DOHH2 (cell line): ENCODE measurements around the gene ASPRV1.

Experiments
- CTCF ChIP-seq: fragments of 200-600 bp; sonication (generic); IDR thresholded peaks from one replicate; pipeline ENCODE4 v1.5.1; 2014; ENCODE audit warnings: antibody characterized with exemption, mild to moderate bottlenecking, low read depth, low read length; ENCODE audit not compliant: poor library complexity, severe bottlenecking
- EZH2phosphoT487 ChIP-seq: fragments of 200-600 bp; sonication (generic); IDR thresholded peaks from 2 replicates; pipeline ENCODE4 v1.6.1; 2017; ENCODE audit warnings: borderline replicate concordance, mild to moderate bottlenecking, antibody characterized with exemption, low read length, moderate library complexity, mixed read lengths

GRCh38 chr2:69943000-69943842, 18.2 kb downstream of the ASPRV1 start:
- TF ChIP-seq CTCF = no peak
- TF ChIP-seq EZH2phosphoT487 = no peak
